HG03064 (cell line): ENCODE measurements around the gene DISP1.

Experiments
- ATAC-seq: cut with Tn5 transposase; IDR thresholded peaks from one replicate; pipeline ENCODE4 v1.9.1; 2021; ENCODE audit warnings: low read depth; ENCODE audit not compliant: unreplicated experiment

Gene DISP1

DNA sequence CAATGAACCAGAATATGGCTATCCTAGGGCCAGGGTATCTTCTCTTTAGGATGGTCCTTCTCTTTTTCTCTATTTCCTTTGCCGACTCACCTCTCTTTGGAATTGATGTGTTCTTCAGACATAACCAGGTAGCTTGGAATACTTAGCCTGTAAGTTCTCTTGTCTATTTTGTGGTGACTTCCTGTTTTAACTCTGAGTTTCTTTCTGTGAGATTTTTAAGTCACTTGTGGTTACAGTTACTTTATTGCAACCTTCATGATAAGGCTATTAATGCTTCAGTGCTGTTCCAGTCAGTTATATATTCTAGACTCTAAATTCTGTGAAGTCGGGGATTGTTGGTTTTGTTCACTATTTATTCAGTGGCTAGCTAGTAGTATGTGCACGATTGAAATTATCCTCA is 46.2 kb downstream of the DISP1 start:
- no peak for ATAC-seq
